ENCODE data around the gene CARS1.

GRCh38 chr11:3018596-3018995 is 38.6 kb downstream of the CARS1 start:
- TF ChIP-seq EZH2 (optimal IDR thresholded peaks at IDR 0.05; ENCODE audit: low read depth, low read length): no peak
- TF ChIP-seq, protein P1, sequence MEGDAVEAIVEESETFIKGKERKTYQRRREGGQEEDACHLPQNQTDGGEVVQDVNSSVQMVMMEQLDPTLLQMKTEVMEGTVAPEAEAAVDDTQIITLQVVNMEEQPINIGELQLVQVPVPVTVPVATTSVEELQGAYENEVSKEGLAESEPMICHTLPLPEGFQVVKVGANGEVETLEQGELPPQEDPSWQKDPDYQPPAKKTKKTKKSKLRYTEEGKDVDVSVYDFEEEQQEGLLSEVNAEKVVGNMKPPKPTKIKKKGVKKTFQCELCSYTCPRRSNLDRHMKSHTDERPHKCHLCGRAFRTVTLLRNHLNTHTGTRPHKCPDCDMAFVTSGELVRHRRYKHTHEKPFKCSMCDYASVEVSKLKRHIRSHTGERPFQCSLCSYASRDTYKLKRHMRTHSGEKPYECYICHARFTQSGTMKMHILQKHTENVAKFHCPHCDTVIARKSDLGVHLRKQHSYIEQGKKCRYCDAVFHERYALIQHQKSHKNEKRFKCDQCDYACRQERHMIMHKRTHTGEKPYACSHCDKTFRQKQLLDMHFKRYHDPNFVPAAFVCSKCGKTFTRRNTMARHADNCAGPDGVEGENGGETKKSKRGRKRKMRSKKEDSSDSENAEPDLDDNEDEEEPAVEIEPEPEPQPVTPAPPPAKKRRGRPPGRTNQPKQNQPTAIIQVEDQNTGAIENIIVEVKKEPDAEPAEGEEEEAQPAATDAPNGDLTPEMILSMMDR (IDR thresholded peaks at IDR 0.05; ENCODE audit: low read length): no peak
- no peak for TF ChIP-seq EZH2phosphoT487 (IDR thresholded peaks at IDR 0.05; ENCODE audit: low read length)
